ENCODE data around the gene RBCK1.
A peak's percentile ranks its signal among the peaks of the same experiment; 100 is the strongest.
"Not testable (repeated sequence)": the region's sequence is repeated elsewhere in the genome, so short reads cannot be mapped to it uniquely, and the experiment has no call there.

RBCK1 gene

DNA sequence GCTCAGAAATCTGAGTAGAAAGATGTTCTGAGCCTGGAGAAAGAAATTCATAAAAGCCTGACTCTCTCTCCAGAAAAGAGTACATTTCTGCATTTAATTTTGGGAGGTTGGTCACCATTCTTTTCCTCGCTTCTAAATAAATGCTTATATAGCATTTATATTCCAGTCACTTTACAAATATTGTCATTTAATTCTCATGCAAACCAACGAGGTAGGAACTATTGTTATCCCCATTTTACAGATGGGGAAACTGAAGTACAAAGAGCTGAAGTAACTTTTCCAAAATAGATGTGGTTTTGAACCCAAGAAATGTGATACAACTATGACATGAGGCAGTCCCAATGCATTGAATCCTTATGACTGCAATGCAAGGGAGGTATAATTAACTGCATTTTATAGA lies 32.0 kb upstream of the RBCK1 start:
- no peak for DNase-seq

DNA sequence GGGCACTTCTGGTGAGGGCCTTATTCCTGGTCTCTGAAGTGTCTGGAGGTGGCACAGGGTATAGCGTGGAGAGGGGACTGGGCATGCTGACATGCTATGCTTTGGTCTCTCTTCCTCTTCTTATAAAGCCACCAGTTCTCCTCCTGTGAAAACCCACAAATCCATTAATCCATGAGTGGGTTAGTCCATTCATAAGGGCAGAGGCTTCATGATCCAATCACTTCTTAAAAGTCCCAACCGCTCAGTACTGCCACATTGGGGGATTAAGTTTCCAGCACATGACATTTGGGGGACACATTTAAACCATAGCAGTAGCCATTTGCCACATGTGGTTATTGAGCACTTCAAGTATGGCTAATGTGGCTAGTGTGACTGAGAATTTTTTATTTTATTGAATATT lies 31.3 kb upstream of the RBCK1 start:
- DNase-seq = no peak

DNA sequence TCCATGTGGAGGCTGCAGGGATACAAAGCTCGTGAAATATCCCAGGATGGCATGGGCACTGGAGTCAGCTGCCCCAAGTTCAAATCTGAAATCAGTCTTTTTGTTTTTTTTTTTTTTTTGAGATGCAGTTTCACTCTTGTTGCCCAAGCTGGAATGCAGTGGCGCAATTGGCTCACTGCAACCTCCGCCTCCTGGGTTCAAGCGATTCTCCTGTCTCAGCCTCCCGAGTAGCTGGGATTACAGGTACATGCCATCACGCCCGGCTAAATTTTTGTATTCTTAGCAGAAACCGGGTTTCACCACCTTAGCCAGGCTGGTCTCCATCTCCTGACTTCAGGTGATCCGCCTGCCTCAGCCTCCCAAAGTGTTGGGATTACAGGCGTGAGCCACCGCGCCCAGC lies 30.5 kb upstream of the RBCK1 start:
- DNase-seq = not testable (repeated sequence)

DNA sequence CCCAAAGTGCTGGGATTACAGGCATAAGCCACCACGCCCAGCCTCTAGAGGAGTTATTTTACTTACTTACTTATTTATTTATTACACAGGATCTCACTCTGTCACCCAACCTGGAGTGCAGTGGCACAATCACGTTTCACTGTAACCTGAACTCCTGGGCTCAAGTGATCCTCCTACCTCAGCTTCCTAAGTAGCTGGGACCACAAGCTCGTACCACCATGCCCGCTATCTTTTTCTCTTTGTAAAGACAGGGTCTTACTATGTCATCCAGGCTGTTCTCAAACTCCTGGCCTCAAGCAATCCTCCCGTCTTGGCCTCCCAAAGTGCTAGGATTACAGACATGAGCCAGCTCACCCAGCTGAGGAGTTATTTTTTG lies 29.1 kb upstream of the RBCK1 start:
- no peak for DNase-seq

DNA sequence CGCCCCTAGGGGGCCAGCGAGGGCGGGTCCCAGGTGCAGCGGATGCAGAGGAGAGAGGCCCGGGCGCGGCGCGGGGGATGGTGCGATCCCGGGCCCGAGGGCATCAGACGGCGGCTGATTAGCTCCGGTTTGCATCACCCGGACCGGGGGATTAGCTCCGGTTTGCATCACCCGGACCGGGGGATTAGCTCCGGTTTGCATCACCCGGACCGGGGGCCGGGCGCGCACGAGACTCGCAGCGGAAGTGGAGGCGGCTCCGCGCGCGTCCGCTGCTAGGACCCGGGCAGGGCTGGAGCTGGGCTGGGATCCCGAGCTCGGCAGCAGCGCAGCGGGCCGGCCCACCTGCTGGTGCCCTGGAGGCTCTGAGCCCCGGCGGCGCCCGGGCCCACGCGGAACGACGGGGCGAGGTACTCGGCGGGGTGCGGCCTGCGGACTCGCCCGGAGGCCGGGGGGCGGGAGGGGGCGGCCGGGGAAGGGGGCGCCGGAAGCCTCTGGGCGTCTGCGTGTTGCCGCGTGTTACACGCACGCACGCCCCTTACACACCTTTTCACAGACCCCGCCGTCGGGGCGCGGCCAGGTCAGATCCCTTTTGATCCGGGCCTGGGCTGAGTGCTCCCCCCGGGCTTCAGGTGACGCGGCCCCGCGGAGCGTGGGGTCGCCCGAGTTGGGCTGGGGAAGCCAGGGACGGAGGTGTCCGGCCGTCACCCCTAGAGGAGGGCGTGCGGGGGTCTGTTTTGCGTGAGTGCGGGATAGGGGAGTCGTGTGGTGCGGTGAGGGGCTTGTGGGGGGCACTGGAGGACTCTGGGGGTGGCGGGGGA lies 27.1 kb upstream of the RBCK1 start:
- DNase-seq = peak; percentile 43

DNA sequence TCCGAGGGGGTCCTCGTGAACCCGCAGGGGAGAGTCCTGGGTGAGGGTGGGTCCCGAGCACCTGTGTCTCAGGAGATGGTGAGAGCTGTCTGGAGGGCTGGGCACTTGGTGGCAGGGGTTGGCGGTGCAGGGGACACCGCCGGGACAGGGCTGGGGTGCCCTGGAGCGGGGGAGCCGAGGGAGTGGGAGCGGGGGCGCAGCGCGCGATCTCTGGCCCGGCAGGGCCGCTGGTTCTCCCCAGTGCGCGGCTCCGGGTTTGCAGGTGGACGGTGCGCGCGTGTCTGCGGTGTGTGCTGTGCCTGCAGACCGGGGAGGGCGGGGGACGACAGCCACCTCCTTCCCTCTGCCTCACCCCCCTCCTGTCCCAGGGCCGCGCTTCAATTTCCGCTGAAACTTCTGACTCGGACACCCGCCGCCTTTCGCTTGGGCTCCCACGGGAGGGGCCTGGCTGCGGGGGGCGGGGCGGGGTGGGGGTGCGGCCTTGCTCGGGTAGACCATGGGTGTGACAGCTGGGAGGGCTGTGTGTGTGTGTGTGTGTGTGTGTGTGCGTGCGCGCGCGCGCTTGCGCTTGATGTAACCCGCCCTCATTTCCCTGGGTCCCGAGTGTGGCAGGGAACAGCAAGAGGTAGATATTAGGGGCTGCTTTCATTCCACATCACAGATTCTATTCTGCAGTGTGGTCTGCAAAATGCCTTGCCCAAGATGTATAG lies 26.4 kb upstream of the RBCK1 start:
- DNase-seq = no peak

DNA sequence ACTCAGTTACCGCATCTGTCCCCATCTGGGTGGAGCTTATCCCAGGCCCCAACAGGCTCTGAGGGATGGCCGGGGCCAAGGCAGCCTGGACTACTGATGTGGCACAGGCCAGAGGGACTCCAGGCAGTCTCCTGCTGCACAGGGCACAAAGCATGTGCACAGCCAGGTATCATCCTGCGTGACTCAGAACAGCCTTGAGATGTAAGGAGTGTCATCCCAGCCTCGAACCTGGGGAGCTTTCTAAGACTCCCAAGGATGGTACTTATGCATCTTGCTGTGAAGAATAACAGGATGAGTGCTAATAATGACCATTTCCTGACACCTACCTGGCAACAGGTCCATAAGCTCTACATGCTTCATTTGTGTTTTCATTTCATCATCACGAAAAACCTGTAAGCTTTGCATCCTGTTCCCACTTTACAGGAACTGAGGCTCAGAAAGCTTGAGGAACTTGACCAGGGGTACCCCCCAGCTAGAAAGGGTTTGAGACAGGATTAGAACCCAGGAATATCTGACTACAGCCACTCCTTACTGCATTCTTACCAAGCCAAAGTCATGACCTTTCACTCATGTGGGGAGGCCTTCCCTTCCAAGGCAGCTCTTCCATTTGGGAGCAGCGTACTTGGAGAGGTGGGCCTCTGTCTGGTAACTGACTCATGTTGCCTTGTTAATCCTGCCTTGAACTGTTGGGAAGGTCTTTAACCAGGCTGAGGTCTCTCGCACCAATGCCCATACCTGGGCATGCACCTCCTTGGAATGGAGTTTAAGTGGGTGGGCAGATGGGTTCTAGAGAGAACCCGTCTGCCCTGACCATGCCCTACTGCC lies 25.6 kb upstream of the RBCK1 start:
- no peak for DNase-seq

DNA sequence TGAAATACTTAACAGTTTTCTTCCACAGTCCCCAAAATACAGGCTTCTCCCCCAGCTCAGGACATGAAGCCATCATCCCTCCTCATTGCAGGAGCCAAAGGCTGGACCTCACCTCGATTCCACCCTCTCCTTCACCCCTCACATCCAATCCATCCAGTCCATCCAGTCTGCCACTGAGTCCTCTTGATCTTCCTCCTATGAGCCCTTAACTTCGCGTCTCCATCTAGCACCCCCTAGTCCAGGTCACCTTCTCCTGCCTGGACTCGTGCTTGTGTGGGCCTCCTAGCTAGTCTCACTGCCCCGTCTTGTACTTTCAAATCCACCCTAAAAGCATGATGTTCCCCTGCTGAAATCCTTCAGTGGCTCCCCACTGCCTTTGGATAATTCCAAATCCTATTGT lies 24.2 kb upstream of the RBCK1 start:
- no peak for DNase-seq

DNA sequence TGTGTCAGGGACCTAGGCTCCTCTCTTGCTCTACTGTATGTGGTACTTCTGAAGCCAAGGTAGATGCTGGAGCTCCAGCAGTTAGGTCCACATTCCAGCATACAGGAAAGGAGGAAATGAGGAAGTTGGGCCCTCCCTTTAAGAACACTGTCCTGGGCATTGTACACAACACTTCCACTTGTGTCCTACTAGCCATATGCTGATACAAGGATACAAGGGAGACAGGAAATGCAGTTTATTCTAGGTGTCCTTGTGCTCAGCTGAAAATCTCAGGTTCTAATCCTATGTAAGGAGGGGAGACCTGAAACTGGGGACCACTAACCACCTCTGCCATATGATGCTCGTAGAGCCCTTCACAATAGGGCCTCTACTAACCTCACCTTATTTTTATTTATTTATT lies 23.4 kb upstream of the RBCK1 start:
- DNase-seq = no peak

DNA sequence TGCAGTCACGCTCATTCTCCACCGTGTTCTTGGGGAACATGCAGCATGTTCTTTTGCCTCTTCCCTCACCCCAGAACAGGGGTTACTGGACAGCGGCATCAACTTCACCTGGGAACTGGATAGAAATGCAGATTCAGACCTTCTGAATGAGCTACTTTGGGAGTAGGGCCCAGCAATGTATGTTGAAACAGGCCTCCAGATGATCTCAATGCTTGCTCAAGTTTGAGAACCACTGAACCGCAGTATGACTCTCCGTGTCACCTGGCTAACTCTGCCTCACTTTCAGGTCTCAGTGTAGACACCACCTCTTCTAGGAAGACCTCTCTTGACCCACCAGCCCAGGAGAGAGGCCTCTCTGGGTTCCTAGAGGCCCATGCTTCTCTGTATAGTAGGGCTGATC lies 22.7 kb upstream of the RBCK1 start:
- no peak for DNase-seq

DNA sequence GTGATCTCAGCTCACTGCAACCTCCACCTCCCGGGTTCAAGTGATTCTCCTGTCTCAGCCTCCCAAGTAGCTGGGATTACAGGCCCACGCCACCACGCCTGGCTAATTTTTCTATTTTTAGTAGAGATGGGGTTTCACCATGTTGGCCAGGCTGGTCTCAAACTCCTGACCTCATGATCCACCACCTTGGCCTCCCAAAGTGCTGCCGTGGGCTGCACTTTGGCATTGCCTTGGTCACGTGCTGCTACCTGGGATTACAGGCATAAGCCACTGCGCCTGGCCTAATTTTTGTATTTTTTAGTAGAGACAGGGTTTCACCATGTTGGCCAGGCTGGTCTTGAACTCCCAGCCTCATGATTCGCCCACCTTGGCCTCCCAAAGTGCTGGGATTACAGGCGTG lies 21.5 kb upstream of the RBCK1 start:
- DNase-seq = not testable (repeated sequence)

DNA sequence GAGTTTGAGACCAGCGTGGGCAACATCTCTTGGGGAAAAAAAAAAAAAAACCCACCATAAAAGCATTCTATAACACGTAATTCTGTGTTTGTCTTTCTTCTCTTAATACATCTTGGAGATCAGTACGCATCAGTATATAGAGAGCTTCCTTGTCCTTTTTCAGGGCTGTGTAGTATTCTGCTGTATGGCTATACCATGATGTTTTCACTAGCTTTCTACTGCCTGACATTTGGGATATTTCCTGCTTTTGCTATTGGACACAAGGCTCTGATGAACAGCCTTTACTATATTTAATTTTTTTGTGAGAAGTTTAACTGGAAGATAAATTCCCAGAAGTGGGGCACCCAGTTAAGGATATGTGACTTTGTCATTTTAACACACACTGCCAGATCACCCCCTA lies 20.6 kb upstream of the RBCK1 start:
- no peak for DNase-seq

DNA sequence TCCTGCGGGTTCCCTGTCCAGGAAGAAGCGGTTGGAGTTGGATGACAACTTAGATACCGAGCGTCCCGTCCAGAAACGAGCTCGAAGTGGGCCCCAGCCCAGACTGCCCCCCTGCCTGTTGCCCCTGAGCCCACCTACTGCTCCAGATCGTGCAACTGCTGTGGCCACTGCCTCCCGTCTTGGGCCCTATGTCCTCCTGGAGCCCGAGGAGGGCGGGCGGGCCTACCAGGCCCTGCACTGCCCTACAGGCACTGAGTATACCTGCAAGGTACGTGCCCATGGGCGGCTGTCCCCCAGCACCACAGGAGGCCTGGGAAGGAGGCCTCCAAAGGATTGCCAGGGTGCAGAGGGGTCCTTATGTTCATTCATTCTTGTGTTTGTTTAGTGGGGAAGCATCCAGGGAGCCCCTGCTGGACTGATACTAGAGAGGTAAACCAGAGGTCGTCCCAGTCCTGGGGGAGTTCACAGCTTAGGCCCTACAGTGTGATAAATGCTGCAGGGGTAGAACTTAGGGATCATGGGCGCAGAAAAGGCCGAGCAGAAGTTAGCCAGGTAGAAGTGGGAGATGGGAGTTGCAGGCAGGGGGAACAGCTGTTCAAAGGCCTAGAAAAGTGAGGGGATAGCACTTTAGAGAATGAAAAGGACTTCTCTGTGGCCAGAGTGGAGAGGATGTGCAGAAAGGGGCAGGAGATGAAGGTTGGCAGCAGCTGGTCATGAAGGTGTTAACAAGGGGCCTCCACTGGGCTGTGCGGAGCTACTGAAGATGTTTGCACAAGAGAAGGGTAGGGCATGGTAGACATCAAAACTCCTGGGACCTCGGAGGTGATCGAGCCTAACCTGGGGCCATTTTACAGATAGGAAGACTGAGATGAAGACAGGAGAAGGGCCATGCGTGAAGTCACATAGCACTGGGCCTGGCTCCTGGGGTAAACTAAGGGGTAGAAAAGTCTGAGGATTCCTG lies 19.8 kb upstream of the RBCK1 start:
- no peak for DNase-seq

DNA sequence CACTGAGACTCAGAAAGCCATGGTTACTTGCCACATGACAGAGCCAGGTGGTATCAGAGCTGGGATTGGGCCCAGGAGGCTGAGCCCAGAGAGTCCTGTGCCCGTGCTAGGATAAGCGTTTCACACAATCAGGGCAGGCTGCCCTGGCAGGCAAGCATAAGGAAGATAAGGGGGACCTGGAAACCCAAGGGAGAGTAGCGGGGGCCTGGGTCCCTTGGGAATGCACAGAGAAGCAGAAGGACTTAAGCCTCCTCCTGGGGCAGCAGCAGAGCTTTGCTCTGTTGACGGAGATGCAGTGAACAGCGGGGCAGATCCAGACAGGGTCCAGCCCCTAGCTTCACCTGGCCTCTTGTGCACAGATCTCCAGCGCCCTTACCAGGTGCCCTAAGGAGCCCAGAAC lies 18.9 kb upstream of the RBCK1 start:
- DNase-seq = no peak

DNA sequence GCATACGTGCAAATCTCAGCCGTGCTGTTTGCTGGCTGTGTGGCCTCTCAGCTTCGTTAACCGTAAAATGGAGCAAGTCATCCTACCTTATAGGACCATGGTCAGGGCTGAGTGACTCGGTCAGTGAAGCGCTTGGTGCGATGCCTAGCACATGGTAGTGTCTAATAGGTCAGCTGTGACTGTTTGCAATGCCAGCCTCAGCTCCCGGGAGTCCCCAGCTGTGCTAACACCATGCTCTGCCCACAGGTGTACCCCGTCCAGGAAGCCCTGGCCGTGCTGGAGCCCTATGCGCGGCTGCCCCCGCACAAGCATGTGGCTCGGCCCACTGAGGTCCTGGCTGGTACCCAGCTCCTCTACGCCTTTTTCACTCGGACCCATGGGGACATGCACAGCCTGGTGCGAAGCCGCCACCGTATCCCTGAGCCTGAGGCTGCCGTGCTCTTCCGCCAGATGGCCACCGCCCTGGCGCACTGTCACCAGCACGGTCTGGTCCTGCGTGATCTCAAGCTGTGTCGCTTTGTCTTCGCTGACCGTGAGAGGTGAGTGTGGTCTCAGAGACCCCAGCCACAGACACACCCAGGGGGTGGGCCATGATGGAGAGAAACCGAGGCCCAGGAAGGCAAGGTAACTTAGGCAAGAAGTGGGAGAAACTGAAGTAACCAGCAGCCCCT lies 16.9 kb upstream of the RBCK1 start:
- no peak for DNase-seq

DNA sequence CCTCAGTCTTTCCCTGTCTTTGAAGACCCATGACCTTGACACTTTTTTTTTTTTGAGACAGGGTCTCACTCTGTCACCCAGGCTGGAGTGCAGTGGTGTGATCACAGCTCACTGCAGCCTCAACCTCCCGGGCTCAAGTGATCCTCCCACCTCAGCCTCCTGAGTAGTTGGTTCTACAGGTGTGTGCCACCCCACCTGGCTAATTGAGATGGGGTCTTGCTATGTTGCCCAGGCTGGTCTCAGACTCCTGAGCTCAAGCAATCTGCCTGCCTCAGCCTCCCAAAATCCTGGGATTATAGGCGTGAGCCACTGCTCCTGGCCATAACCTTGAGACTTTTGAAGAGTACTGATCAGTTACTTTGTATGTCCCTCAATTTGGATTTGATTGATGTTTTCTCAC lies 14.8 kb upstream of the RBCK1 start:
- not testable (repeated sequence) for DNase-seq

DNA sequence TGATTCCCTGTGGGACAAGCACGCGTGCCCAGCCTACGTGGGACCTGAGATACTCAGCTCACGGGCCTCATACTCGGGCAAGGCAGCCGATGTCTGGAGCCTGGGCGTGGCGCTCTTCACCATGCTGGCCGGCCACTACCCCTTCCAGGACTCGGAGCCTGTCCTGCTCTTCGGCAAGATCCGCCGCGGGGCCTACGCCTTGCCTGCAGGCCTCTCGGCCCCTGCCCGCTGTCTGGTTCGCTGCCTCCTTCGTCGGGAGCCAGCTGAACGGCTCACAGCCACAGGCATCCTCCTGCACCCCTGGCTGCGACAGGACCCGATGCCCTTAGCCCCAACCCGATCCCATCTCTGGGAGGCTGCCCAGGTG lies 11.9 kb upstream of the RBCK1 start:
- no peak for DNase-seq

DNA sequence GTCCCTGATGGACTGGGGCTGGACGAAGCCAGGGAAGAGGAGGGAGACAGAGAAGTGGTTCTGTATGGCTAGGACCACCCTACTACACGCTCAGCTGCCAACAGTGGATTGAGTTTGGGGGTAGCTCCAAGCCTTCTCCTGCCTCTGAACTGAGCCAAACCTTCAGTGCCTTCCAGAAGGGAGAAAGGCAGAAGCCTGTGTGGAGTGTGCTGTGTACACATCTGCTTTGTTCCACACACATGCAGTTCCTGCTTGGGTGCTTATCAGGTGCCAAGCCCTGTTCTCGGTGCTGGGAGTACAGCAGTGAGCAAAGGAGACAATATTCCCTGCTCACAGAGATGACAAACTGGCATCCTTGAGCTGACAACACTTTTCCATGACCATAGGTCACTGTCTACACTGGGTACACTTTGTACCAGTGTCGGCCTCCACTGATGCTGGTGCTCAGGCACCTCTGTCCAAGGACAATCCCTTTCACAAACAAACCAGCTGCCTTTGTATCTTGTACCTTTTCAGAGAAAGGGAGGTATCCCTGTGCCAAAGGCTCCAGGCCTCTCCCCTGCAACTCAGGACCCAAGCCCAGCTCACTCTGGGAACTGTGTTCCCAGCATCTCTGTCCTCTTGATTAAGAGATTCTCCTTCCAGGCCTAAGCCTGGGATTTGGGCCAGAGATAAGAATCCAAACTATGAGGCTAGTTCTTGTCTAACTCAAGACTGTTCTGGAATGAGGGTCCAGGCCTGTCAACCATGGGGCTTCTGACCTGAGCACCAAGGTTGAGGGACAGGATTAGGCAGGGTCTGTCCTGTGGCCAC lies 11.3 kb upstream of the RBCK1 start:
- DNase-seq = no peak

DNA sequence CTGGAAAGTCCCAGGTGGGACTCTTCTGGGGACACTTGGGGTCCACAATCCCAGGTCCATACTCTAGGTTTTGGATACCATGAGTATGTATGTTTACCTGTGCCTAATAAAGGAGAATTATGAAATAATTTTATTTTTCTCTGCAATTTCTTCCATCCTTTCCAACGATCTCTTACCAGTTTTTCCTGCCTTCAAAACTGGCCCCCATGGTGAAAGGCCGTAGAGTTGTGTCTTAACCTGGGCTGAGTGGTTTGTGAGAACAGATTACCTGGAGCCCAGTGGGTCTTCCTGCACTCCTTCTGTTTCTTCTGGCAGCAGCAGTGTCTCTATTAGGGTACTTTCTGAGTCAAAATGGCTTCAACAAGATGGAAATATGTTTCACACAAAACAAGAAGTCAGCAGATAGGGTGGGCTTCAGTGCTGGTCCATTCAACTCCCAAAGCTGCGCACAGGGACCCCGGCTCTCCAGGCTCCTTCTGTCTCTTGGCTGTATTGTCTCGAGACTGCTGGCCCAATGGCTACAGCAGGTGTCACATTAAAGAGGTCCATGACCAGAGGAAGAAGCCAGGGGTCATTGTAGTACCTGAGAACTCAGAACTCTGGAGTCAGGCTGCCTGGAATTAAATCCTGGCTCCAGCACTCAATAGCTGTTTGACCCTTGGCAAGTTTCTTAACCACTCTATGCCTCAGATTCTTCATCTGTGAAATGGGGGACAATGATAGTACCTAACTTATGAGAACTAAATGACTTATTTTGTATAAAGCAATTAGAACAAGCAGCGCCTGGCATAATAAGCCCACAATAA lies 10.5 kb upstream of the RBCK1 start:
- DNase-seq = no peak

DNA sequence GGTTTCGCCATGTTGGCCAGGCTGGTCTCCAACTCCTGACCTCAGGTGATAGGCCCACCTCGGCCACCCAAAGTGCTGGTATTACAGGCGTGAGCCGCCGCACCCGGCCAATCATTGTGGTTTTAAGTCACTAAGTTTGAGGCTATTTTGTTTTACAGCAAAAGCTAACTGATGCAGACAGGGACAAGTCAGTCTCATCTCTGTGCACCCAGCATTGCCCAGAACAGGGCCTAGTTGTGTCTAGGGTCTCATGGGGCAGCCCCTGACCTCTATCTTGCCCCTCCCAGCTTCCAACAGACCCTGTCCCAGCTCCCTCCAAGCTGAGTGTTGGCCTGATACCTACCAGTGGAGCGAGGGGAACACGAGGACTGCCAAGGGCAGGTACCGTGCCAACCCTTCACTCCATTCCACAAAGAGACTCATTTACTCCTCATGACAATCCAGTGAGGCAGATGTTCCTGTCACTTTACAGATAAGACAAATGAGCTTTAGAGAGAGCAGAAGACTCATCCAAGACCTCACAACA lies 8.9 kb upstream of the RBCK1 start:
- DNase-seq = no peak
